HFF-Myc (cell line): ENCODE results near the gene KRT32.

ENCODE experiments used
- DNase-seq: peaks from one replicate; pipeline ENCODE4 v3.0.0-alpha.2; 2011; ENCODE audit warnings: low read depth; ENCODE audit errors: extremely low read depth
- H3K4me3 ChIP-seq: replicated peaks from 2 replicates; pipeline ENCODE4 v1.5.1; 2011; ENCODE audit warnings: low read depth, mild to moderate bottlenecking, control low read depth, low read length
- CTCF ChIP-seq: IDR thresholded peaks from 2 replicates; pipeline ENCODE4 v1.5.1; 2012; ENCODE audit warnings: mild to moderate bottlenecking, low read depth, low read length, control low read depth; ENCODE audit errors: missing control alignments

KRT32 gene

DNA sequence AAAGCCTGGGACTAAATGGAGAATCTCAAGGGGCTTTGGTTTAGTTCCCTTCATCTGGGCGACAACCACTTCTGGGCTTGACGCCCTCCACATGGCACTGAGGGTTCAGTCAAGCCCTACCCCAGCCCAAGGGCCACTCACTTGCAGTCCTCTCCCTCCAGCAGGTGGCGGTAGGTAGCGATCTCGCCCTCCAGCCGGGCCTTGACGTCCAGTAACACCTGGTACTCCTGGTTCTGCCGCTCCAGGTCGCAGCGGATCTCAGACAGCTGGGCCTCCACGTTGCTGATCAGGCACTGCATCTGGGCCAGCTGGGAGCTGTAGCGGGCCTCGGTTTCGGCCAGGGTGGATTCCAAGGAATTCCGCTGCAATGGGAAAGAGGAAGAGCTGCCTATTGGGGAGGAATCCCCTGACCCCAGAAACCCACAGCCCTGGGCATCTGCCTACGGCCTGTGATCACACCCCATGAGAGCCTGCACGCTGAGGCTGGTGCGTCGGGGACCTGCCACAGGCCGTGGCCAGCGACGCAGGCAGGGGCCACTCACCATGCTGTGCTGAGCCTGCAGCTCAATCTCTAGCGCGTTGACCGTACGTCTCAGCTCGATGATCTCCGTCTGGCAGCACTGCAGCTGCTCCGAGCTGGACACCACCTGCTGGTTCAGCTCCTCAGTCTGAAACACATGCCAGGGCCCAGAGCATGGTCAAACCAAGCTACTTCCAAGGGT lies 19.8 kb upstream of the KRT32 start:
- no peak for DNase-seq
- H3K4me3 ChIP-seq, result no peak overlapping the region
- peak; percentile 49 for TF ChIP-seq CTCF

GRCh38 chr17:41486316-41486715 lies 19.1 kb upstream of the KRT32 start:
- no peak for DNase-seq
- no peak for TF ChIP-seq CTCF
- no peak overlapping the region for H3K4me3 ChIP-seq

GRCh38 chr17:41484920-41485904 lies 18.0 kb upstream of the KRT32 start:
- DNase-seq, result no peak
- no peak for TF ChIP-seq CTCF
- H3K4me3 ChIP-seq, result no peak overlapping the region

DNA sequence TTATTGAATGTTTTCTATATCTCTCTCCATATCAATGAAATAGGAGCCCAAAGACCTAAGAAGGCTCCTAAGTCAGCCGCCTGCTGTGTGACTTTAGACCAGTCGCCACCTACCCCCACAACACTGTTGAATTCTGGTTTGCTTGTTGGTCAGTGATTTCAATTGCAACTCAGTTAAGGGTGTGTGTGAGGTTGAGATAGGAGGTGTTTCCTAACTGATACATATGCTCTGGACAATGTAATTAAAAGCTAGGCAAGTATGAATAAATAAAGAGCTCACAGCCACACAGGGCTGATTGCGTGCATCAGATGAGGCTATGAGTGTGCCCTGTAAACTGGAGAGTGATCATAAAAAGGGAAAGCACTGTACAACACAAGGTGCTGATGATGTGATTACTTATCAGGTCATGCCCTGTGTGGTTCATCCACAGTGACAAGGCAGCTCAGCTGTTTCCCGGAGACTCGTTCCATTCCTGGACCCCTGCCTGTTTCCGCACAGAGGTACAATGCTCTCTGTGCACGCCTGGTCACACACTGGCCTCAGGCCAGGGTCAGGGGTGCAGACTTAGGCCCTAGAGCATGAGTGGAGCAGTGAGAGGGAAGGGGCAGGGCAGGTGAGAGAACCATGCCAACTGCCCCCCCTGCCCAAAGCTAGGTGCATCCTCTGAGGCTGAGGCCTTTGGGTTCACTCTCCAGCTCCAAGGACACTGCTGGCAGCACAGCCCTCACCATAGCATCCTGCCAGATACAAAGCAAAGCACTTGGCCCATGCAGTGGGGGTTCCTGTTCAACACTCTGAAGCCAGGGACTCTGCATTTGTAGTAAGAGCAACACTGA lies 17.0 kb upstream of the KRT32 start:
- DNase-seq, result no peak

GRCh38 chr17:41483531-41483930 lies 16.3 kb upstream of the KRT32 start:
- no peak for DNase-seq
- no peak overlapping the region for H3K4me3 ChIP-seq
- TF ChIP-seq CTCF, result no peak

More for the DNA sequence above, 17.0 kb upstream of the KRT32 start:
- no peak for TF ChIP-seq CTCF
- no peak overlapping the region for H3K4me3 ChIP-seq

GRCh38 chr17:41481036-41481435 lies 13.8 kb upstream of the KRT32 start, which contains the start of gene KRT35:
Gene KRT35, minus strand, starts transcription at chr17:41481151. Its CDS starts 54 bp downstream, at chr17:41481097.
- no peak within 1 kb of the TSS for H3K4me3 ChIP-seq
- DNase-seq, result no peak
- TF ChIP-seq CTCF, result no peak
